GM04504 (cell line): ENCODE results near the gene OOSP3.
"Not testable (repeated sequence)": the region's sequence is repeated elsewhere in the genome, so short reads cannot be mapped to it uniquely, and the experiment has no call there.

Experiments used
- DNase-seq: peaks from one replicate; pipeline ENCODE4 v3.0.0-alpha.2; 2012; ENCODE audit warnings: low read depth

Gene OOSP3

DNA sequence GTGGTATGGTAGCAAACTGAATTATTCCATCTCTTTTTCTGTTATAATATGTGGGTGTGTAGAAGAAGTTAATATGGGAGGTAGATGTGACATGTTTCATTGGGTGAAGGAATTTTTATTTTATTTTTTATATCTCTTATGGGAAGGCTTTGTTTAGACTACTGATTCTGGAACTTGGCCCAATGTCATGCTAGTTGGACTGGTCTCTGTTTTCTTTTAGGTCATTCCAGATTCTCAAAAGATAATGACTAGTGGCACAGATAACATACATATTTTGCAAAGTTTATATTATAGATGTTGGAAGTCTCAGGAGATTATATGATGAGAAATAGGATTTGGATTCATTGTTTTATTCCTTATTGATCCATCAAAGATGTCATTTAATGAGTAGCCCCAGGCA is 1.3 kb upstream of the OOSP3 start:
- no peak for DNase-seq

DNA sequence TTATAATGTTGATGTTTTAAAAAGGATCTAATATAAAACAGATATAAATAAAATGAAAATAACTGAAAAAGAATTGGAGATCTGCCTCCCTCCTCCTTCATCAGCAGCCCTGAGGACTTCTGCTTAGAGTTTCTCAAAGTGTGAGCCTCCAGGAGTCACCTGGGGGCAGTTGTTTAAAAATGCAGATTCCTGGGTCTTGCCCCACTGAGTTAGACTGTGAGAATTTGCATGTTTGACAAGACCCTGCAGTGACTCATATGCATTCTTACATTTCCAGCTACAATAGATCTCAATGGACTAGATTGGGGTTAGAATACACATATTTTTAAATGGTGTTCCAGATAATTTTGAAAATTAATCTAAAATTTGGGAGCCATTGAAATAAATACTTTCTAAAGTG is 798 bp upstream of the OOSP3 start:
- no peak for DNase-seq

DNA sequence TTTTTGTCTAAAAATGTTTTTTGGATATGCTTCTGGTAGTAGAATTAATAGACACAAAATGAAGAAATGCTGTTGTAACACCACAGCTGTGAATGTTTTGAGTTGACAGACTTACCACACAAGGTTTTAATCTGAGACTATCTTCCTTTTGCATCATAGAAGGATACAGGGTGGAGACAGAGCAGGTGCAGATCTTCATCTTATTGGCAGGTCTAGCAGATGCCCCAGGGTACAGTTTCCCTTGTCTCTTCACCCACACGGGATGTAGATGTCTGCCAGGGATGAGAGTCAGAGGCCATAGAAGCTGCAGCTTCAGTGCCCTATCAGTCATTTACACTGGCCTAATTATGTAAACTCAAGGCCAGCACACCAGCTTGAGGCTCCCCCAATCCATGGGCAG is 985 bp downstream of the OOSP3 start:
- DNase-seq = no peak

DNA sequence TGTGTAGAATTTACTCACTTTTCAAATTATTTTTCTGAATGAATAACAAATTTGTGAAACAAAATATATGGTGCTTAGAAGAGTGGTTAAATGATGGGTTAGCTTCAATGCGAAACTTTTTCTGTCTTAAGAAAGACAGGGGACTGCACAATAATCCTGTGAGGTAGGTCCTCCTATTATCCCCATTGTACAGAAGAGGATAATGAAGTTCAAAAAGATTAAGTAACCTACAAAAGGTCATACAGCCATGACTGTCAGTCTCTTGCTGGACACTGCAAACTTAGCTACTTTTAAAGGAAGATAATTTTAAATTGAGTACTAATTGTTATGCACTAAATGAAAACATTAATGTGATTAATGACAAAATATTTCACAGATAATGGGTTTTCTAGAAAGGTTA is 5.0 kb downstream of the OOSP3 start:
- no peak for DNase-seq

DNA sequence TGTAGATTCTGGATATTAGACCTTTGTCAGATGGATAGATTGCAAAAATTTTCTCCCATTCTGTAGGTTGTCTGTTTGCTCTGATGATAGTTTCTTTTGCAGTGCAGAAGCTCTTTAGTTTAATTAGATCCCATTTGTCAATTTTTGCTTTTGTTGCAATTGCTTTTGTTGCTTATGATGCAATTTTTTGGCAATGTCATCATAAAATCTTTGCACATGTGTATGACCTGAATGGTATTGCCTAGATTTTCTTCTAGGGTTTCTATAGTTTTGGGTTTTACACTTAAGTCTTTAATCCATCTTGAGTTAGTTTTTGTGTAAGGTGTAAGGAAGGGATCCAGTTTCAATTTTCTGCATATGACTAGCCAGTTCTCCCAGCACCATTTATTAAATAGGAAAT is 8.6 kb downstream of the OOSP3 start:
- DNase-seq = not testable (repeated sequence)

DNA sequence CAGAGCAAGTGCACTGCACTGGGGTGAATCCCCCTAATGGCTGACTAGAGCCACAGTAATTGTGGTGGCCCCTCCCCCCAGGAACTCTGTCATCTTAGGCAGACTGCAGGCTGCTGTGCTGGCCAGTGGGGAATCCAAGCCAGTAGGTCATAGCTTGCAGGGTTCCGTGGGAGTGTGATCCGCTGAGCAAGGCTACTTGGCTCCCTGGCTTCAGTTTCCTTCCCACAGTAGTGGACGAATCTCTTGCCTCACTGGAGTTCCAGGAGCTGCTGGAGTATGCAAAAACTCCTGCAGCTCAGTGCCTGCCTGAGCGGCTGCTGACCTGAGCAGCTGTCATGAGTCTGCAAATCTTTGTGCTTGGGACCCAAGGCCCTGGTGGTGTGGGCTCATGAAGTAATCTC is 13.2 kb downstream of the OOSP3 start:
- no peak for DNase-seq

DNA sequence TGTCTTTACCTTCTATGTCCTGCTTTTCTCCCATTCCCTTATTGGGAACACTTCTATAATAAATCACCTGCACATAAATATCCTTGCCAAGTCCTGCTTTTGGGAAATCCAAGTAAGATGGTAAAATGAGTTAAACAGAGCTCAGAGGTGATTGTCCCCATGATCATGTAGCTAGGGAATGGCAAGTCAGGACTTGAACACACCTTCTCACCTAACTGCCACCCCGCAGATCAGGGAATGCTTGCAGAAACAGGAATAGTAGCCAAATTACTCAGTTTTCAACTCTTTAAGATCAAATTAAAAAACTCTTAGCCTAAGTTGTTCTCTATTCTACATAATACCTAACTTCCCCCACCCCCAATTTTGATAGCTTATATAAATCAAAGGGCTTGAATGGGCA is 16.0 kb downstream of the OOSP3 start:
- DNase-seq = no peak

DNA sequence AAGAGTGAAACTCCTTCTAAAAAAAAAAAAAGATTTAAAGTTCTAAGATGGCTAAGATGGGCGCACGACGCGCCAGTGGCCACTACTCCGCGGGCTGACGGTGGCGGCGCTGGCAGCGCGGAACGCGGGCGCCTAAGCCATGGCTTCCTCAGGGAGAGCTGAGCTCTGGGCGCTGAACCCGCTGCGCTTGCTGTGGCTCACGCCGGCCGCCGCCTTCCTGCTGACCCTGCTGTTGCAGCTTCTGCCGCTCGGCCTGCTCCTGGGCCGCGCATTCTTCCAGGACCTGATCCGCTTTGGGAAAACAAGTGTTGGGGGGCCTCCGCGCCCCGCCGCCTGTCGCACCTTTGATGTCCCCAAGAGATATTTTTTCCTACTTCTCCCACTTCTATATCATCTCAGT is 19.5 kb downstream of the OOSP3 start:
- no peak for DNase-seq

DNA sequence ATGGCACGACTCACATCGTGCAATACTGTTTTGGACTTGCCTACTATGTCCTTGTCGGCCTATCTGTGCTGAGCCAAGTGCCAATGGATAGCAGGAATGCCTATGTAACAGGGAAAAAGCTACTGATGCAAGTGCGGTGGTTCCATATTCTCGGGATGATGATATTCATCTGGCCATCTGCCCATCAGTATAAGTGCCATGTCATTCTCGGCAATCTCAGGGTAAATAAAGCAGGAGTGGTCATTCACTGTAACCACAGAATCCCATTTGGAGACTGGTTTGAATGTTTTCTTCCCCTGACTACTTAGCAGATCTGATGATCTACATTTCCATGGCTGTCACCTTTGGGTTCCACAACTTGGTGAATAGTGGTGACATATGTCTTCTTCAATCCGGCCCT is 20.1 kb downstream of the OOSP3 start:
- DNase-seq = no peak

DNA sequence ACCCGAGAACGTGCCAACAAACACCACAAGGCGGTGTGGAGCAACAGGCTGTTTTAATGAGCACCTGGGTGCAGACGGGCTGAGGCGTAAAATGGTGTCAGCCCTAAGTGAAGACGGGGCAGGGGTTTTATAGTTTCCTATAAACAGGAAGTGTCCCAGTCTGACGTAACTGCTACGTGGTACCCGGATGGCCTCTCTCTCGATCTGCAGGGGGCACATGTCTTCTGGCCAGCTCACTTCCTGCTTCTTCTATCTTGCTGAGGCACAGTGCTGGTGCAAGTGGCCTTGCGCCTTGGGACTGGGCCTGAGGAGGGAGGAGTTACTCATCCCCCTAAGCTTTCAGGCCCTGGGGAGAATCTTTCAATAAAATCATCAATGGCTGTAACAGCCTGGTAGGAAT is 20.9 kb downstream of the OOSP3 start:
- DNase-seq = no peak

DNA sequence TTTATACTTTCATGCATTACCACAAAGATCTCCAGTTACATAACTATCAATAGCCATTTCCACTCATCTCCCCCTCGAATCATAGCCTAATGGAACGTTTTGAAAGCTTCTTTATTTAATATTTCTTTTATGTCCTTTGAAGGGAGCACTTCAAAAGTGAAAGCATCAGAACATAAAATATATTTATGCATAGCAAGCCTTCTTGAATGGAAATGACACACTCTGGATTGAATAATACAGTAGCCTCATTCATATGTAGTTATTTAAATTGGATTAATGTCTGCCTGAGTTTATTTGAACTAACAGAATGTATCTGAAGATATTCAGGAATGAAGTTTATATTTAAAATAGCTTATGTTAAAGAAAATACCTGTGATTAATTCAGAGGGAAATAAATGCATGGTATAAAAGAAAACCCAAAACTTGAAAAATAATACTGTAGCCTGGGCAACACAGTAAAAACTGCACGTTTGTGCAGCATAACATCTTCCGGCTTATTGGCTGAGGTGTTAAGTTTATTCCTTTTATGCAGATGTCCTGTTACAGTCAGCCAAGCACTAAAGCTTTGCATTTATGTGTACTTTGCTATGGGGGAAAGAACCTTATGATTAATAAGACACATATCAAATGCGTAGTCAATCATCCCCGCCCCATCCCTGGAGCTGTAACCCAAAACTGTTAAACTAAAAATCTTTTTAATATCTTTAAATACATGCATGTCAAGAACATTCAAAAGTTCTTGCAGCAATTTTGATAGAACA is 22.0 kb downstream of the OOSP3 start:
- DNase-seq = no peak

DNA sequence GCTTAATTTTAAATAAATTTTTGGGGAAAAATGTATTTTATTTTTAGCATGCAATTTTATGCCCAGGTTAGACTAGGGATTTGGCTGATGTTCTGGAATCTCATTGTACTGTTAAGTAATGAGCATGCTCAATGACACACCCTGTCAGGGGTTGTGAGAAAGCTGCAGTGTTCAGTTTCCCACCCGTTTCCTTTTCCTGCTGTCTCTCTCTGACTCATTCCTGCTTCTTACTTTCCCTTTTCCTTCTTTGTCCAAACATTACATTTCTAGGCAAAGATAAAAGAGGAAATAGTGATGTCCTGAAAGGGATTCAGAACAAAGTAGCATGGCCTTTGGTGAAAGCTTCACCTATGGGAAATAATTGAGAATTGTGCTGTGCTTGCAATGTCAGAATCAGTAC is 22.7 kb downstream of the OOSP3 start:
- no peak for DNase-seq

DNA sequence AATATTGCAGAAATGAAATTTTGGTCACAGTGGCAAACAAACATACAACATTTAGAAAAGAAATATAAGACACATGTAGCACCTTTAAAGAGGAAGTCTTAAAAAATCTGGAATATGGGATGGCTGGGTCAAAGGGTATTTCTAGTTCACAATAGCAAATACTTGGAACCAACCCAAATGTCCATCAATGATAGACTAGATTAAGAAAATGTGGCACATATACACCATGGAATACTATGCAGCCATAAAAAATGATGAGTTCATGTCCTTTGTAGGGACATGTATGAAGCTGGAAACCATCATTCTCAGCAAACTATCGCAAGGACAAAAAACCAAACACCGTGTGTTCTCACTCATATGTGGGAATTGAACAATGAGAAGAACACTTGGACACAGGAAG is 25.0 kb downstream of the OOSP3 start:
- not testable (repeated sequence) for DNase-seq

DNA sequence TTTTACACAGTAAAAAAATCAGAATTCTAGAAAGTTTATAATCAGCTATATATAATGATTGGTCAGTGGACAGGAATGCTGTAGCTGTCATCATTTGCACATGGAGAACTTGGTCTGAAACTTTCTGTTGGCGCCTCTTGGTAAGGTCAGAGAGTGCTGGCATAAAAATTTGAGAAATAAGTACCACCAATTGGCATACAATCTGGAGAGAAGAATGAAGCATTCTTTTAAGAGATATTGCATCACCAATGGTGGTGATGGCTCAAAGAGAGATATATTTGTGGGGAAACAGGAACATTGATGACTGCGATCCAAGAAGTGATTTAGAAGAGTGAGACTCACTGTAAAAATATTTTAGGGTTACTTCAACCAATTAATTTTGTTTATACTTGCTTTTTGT is 39.9 kb downstream of the OOSP3 start:
- DNase-seq = peak; percentile 17

DNA sequence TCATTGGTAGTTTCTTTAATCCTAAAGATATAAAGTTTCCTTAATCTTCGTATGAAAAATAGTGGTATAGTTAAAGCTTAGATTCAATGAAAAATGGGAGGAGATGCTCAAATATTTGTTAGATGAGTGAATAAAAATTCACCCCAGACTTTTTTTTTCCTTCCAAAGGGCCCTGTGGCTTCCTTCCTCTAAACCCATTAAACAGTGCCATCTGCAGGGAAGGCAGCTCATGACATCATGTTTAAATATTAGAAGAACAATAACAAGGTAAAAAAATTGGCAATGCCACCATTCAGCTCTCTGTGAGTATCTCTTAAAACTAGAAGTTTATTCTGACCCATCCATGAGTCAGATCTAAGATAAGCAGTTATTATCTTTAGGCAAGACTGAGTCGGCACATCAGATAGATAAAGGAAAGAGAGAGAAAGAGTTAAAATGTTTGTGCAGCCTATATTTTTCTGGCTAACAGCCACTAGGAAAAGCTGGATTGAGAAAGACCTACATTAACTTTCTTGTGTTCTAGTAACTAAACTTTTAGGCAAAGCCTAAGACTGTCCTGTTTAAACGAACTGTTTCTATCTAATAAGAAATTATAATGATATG is 40.5 kb downstream of the OOSP3 start:
- peak; percentile 10 for DNase-seq

DNA sequence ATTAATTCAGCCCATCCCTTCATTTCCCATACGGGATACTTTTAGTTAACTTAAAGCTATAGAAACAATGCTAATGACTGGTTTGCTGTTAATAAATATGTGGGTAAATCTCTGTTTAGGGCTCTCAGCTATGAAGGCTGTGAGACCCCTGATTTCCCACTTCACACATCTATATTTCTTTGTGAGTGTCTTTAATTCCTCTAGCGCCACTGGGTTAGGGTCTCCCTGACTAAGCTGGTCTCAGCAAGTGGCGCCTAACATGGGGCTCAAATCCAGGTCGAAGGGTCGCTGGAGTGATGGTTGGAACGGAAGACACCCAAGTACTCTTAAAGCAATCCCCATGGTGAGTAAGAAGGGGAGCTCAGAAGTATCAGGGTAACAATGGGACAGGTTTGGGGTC is 45.2 kb downstream of the OOSP3 start:
- no peak for DNase-seq

DNA sequence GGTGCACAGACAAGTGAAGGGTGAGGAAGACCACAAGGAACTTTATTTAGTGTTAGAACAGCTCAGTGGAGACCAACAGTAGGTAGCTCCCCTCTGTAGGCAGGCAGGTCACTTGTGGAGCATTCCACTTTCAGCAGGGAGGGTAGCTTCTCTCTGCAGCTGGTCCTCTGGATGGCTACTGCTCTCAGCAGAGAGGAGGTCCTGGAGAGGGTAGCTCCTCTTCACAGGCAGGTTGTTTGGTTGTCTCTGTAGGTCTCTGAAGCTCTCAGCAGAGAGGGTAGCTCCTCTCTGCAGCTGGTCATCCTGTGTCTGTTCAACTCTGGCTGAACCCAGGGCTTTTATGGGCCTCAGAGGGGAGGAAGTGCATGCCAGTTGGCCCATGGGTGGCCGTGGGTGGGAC is 53.1 kb downstream of the OOSP3 start:
- no peak for DNase-seq

DNA sequence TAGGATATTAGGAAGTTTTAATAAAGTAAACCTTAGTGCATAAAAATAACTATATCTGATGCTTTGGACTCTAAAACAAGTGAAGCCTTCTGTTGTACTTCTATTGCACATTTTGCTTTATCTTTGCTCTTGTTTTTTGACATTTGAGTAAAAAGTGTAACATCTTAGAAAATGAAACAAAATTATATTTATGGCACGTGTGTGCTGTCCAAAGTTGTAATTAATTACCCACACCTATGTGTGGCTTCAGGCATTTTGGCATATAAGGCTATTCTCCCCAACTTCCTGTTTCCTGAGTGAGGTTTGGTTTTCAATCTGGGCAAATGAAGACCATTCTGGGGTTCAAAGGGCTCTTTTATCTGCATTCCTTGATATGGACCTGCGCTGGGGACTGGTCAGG is 59.5 kb downstream of the OOSP3 start, which contains the start of gene OOSP1:
TSS of gene OOSP1 (plus strand) at position 301 of the 400 bp plus-strand sequence. CDS start at position 324, 23 bp downstream.
- DNase-seq = no peak

DNA sequence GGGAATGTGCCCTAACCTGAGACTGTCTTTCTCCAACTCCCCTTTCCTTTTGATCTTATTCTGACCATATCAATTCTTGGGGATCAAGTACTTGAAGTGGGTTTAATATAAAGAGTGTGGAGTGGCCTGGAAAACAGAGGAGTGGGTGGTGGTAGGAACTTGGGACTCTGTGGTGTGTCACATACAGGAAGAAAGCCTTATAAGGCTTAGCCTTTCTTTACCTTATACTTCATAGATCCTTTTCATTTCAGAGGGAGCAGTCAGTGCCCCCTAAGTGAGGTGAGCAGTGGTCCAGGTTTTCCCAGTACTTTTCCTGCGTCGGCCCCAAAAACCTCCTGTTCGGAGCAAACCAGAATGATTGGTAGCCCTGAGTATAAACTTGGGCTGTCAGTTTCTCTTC is 60.1 kb downstream of the OOSP3 start:
- no peak for DNase-seq

DNA sequence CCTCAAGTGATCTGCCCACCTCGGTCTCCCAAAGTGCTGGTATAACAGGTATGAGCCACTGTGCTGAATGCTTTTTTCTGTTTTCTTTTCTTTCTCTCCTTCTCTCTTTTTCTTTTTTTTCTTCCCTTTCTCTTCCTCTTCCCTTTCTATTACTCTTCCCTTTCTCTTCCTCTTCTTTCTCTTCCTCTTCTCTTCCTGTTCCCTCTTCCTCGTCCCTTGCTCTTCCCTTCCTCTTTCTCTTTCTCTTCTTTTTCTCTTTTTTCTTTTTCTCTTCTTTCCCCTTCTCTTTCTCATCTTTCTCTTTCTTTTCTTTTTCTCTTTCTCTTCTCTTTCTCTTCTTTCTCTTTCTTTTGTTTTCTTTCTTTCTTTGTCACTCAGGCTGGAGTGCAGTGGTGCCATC is 60.9 kb downstream of the OOSP3 start:
- no peak for DNase-seq

DNA sequence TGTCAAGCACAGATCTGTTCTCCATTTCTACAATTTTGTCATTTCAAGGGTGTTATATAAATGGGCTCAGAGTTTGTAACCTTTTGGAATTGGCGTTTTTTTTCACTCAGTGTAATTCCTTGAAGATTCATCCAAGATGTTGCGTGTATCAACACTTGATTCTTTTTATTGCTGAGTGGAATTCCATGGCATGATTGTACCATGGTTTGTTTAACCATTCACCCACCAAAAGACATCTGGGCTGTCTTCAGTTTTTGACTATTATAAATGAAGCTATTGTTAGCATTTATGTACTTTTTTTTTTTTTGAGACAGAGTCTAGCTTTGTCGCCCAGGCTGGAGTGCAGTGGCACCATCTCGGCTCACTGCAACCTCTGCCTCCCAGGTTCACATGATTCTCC is 62.5 kb downstream of the OOSP3 start:
- no peak for DNase-seq

DNA sequence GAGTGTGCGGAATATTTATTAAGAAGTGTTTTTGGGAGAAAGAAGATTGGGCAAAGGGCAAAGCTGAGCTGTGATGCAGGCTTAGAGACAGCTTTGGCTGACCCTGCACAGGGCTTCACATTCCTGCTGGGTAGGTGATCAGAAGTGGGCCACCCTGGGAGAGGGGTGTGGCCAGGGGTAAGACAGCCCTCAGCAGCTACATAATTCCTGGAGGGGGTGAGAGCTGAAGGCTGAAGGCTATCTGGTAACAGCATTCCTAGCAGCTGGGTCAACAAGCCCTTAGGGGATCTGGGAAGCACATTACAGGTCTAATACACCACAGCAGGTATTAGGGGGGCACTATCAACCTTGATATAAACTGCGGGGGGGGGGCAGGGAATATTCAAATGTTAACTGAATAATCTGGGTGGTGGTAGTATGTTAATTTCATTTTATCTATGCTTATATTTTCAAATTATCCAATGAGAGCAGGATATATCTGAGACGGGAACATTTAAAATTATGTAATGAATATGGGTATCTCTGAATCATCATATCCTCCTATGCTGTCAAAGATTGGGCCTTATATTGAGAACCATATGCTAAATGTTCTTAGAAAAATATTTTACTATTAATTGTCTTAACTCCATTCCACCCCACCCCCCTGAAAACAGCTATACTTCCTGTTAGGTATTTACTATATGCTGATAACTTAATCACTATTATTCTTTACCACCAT is 65.6 kb downstream of the OOSP3 start:
- DNase-seq = no peak

DNA sequence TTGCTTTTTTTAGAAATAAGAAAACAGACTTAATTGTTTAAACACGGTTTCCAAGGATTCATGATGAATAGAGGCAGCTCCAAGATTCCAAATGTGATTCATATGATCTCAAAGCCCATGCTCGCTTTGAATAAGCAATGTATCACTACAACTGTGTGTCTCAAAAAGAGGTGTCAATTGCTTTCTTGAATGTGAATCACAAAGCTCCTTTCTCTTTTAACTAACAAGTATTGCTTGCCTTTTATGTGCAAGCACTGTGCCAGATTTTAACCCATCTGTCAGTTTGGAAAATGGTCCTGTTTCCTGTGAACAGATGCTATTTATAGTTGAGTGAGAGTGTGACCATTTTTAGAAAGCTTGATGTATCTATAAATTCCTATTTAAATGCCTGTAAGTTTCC is 66.1 kb downstream of the OOSP3 start:
- DNase-seq = no peak
